CD4-positive, alpha-beta T cell treated with Interleukin-21 for 1 hour (primary cell): ENCODE data around the gene TSPAN4.
A peak's percentile ranks its signal among the peaks of the same experiment; 100 is the strongest.

Source experiments
- DNase-seq: peaks from one replicate; pipeline ENCODE4 v3.0.0-alpha.2; 2020

TSPAN4 gene

GRCh38 chr11:842370-843002 lies at the start of gene TSPAN4, which contains the start of gene POLR2L:
TSS of gene TSPAN4 (plus strand) at chr11:842852. CDS start at chr11:850305, 7,453 bp downstream.
TSS of gene POLR2L (minus strand) at chr11:842529. CDS start at chr11:842508, 21 bp downstream.
- DNase-seq: peak; percentile 89

GRCh38 chr11:792873-793272 lies 49.8 kb upstream of the TSPAN4 start:
- DNase-seq: no peak

GRCh38 chr11:793556-793955 lies 49.1 kb upstream of the TSPAN4 start:
- DNase-seq: no peak

- no peak for DNase-seq
Measured at GRCh38 chr11:794013-794765, 48.5 kb upstream of the TSPAN4 start.

- DNase-seq: no peak
Measured at GRCh38 chr11:794766-795633, 47.7 kb upstream of the TSPAN4 start.

GRCh38 chr11:795634-796564 lies 46.8 kb upstream of the TSPAN4 start:
- DNase-seq: peak; percentile 83

- DNase-seq: no peak
Measured at GRCh38 chr11:796565-797295, 45.9 kb upstream of the TSPAN4 start.

- peak; percentile 89 for DNase-seq
Measured at GRCh38 chr11:797296-798092, 45.2 kb upstream of the TSPAN4 start.

- peak; percentile 85 for DNase-seq
Measured at GRCh38 chr11:798093-798713, 44.4 kb upstream of the TSPAN4 start, which contains the start of gene SLC25A22. TSS of gene SLC25A22 (minus strand) at chr11:798281. CDS start at chr11:795006, 3,275 bp downstream.

- no peak for DNase-seq
Measured at GRCh38 chr11:799641-800316, 42.9 kb upstream of the TSPAN4 start.

- no peak for DNase-seq
Measured at GRCh38 chr11:800473-800872, 42.2 kb upstream of the TSPAN4 start.

GRCh38 chr11:801097-801780 lies 41.4 kb upstream of the TSPAN4 start:
- no peak for DNase-seq

- no peak for DNase-seq
Measured at GRCh38 chr11:802018-802617, 40.5 kb upstream of the TSPAN4 start.

GRCh38 chr11:802693-803466 lies 39.8 kb upstream of the TSPAN4 start:
- DNase-seq: no peak

GRCh38 chr11:803467-803742 lies 39.2 kb upstream of the TSPAN4 start:
- DNase-seq: no peak

GRCh38 chr11:803770-804598 lies 38.7 kb upstream of the TSPAN4 start:
- no peak for DNase-seq

- no peak for DNase-seq
Measured at GRCh38 chr11:804599-804964, 38.1 kb upstream of the TSPAN4 start.
